ENCODE data around the gene RNF4.
"Not testable (repeated sequence)": the region's sequence is repeated elsewhere in the genome, so short reads cannot be mapped to it uniquely, and the experiment has no call there.

Gene RNF4

GRCh38 chr4:2510351-2511259 is 41.7 kb downstream of the RNF4 start:
- DNase-seq (ENCODE audit: extremely low spot score), result no peak
- ChIA-PET POLR2A (no interaction called here), CTCF (no interaction called here)
- TF ChIP-seq SP1 (IDR thresholded peaks at IDR 0.05), result no peak

GRCh38 chr4:2511645-2512131 is 42.8 kb downstream of the RNF4 start:
- DNase-seq (ENCODE audit: extremely low spot score), result no peak
- ChIA-PET CTCF (no interaction called here), POLR2A (no interaction called here)
- TF ChIP-seq HDGF (IDR thresholded peaks at IDR 0.05; ENCODE audit: borderline replicate concordance) (no peak), FOXK2 (IDR thresholded peaks at IDR 0.05) (no peak), ZNF384 (IDR thresholded peaks at IDR 0.05) (no peak), L3MBTL2 (conservative IDR thresholded peaks at IDR 0.05) (no peak), SP1 (IDR thresholded peaks at IDR 0.05) (no peak), LEF1 (IDR thresholded peaks at IDR 0.05; ENCODE audit: borderline replicate concordance) (no peak), PKNOX1 (IDR thresholded peaks at IDR 0.05) (no peak), ELF4 (IDR thresholded peaks at IDR 0.05) (no peak), CTBP1 (IDR thresholded peaks at IDR 0.05; ENCODE audit: borderline replicate concordance) (no peak), TARDBP (IDR thresholded peaks at IDR 0.05) (no peak), SUZ12 (IDR thresholded peaks at IDR 0.05) (no peak), ARNT (IDR thresholded peaks at IDR 0.05) (no peak), FOXM1 (IDR thresholded peaks at IDR 0.05; ENCODE audit: borderline replicate concordance) (no peak), FOXA1 (IDR thresholded peaks at IDR 0.05) (no peak), NFRKB (IDR thresholded peaks at IDR 0.05) (no peak), BHLHE40 (IDR thresholded peaks at IDR 0.05; ENCODE audit: borderline replicate concordance) (no peak)

- DNase-seq (ENCODE audit: extremely low spot score), result no peak
- TF ChIP-seq TARDBP (IDR thresholded peaks at IDR 0.05) (no peak), SUZ12 (IDR thresholded peaks at IDR 0.05) (no peak), BHLHE40 (IDR thresholded peaks at IDR 0.05; ENCODE audit: borderline replicate concordance) (no peak), CTBP1 (IDR thresholded peaks at IDR 0.05; ENCODE audit: borderline replicate concordance) (no peak), NFRKB (IDR thresholded peaks at IDR 0.05) (no peak), HDGF (IDR thresholded peaks at IDR 0.05; ENCODE audit: borderline replicate concordance) (no peak), L3MBTL2 (conservative IDR thresholded peaks at IDR 0.05) (no peak), FOXK2 (IDR thresholded peaks at IDR 0.05) (no peak), PKNOX1 (IDR thresholded peaks at IDR 0.05) (no peak)
- ChIA-PET POLR2A (no interaction called here), CTCF (no interaction called here)
These were observed 43.7 kb downstream of the RNF4 start for GRCh38 chr4:2512396-2513135.

DNA sequence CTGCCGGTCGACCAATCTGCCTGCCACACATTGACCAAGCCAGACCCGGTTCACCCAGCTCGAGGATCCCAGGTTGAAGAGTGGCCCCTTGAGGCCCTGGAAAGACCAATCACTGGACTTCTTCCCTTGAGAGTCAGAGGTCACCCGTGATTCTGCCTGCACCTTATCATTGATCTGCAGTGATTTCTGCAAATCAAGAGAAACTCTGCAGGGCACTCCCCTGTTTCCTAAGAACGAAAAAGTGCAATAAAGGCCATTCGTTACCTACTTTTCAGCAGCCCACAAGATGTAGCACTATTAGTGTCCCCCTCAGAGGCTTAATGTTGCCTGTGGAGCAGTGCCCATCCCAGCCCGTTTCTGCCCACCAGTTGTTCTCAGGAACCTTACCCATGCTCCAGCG is 45.3 kb downstream of the RNF4 start:
- CTCF ChIA-PET, result not testable (repeated sequence)

GRCh38 chr4:2514944-2515343 is 46.0 kb downstream of the RNF4 start:
- CTCF ChIA-PET; DNase-seq (ENCODE audit: extremely low spot score); POLR2A ChIA-PET: not testable (repeated sequence)

More for the DNA sequence above, 45.3 kb downstream of the RNF4 start:
- DNase-seq (ENCODE audit: extremely low spot score); POLR2A ChIA-PET: not testable (repeated sequence)

DNA sequence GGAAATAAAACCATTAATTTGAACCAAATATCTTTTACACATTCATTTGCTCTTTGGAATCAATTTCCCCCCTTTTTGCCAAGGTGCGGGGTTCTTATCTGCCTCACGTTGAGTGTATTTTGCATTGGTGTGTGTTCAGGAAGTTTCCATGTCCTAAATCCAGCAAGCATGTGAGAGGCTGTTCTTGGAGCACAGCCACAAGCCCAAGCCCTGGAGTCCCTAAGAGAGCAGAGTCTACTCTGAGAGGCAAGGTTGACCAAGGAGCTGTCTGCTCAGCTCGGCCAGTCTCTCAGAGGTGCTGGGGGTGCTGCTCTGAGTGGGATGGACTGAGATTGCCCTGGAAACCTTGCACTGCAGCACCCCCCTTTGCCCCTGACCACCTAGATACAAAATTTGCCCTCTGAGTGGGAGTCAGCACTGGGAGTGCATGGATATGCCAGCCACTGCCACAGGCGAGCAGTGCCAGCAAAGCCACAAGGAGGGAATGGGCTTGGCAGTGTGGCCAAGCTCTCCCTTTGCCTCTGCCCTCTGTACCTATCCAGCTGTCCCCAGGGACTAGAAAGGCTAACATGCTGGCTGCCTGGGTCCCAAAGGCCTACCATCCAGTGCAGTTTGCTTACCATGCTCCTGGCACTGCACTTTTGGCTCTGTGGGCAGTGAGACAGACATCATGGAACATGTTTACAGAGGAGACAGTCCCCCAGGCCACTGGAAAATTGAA is 47.1 kb downstream of the RNF4 start:
- POLR2A ChIA-PET, result no interaction called here

More for the DNA sequence above, 47.1 kb downstream of the RNF4 start:
- no peak for DNase-seq (ENCODE audit: extremely low spot score)
- TF ChIP-seq SUZ12 (IDR thresholded peaks at IDR 0.05), result no peak
- TF ChIP-seq BHLHE40 (IDR thresholded peaks at IDR 0.05; ENCODE audit: borderline replicate concordance), result no peak
- TF ChIP-seq PKNOX1 (IDR thresholded peaks at IDR 0.05), result no peak
- no peak for TF ChIP-seq FOXK2 (IDR thresholded peaks at IDR 0.05)
- no peak for TF ChIP-seq CTBP1 (IDR thresholded peaks at IDR 0.05; ENCODE audit: borderline replicate concordance)
- no peak for TF ChIP-seq TARDBP (IDR thresholded peaks at IDR 0.05)
- TF ChIP-seq FOXA1 (IDR thresholded peaks at IDR 0.05), result no peak
- no peak for TF ChIP-seq NFRKB (IDR thresholded peaks at IDR 0.05)
- no peak for TF ChIP-seq ARNT (IDR thresholded peaks at IDR 0.05)
- TF ChIP-seq L3MBTL2 (conservative IDR thresholded peaks at IDR 0.05), result no peak
- TF ChIP-seq FOXM1 (IDR thresholded peaks at IDR 0.05; ENCODE audit: borderline replicate concordance), result no peak
- no peak for TF ChIP-seq ELF4 (IDR thresholded peaks at IDR 0.05)
- TF ChIP-seq HDGF (IDR thresholded peaks at IDR 0.05; ENCODE audit: borderline replicate concordance), result no peak
- no peak for TF ChIP-seq LEF1 (IDR thresholded peaks at IDR 0.05; ENCODE audit: borderline replicate concordance)
- TF ChIP-seq SP1 (IDR thresholded peaks at IDR 0.05), result no peak
- CTCF ChIA-PET, result interaction anchor here (0.8 kb wide), 1 partner anchor 165 kb away, joined by 4 read pairs; no protein-coding TSS in a partner anchor
